ENCODE results near the gene FAM174A.
A peak's percentile ranks its signal among the peaks of the same experiment; 100 is the strongest.

FAM174A gene

DNA sequence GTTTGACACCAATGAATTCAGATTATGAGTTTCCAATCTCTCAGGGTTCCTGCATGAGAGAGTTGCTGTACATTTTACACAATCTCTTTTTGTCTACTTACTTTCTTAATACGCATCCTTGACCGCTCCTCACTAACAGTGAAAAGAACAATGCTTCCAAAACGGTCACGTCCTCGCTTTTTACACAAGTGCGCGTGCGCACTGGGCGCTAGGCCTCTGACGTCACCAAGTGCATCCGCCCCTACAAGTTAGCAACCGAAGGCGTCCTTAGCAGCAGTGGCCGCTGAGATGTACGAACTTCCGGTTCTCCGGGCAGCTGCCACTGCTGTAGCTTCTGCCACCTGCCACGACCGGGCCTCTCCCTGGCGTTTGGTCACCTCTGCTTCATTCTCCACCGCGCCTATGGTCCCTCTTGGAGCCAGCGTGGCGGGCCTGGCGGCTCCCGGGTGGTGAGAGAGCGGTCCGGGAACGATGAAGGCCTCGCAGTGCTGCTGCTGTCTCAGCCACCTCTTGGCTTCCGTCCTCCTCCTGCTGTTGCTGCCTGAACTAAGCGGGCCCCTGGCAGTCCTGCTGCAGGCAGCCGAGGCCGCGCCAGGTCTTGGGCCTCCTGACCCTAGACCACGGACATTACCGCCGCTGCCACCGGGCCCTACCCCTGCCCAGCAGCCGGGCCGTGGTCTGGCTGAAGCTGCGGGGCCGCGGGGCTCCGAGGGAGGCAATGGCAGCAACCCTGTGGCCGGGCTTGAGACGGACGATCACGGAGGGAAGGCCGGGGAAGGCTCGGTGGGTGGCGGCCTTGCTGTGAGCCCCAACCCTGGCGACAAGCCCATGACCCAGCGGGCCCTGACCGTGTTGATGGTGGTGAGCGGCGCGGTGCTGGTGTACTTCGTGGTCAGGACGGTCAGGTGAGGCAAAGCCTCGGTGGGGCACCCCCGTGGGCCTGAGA is at the start of gene FAM174A:
FAM174A (plus strand) TSS at position 315 of the 946 bp plus-strand sequence; CDS start at position 472, 157 bp downstream.
- DNase-seq = peak; percentile 91 to 92

DNA sequence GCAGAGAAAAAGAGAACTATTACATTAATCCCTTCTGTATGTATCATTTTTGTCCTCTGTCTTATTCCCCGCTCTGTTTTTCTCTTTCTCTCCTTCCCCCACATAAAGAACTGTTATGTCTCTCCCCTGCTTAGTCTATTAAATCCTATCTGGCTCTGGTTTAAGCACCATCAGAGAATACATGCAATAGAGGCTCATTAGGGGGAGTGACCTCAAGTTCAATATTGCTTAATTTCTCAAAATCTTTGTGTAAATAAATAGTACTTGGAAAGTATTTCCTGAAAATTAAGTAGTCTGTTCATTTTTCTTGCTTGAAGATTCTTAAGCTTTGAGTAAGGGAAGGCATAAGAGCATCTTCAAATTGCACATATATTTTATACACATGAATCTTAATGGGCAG is 41.2 kb upstream of the FAM174A start:
- no peak for DNase-seq

DNA sequence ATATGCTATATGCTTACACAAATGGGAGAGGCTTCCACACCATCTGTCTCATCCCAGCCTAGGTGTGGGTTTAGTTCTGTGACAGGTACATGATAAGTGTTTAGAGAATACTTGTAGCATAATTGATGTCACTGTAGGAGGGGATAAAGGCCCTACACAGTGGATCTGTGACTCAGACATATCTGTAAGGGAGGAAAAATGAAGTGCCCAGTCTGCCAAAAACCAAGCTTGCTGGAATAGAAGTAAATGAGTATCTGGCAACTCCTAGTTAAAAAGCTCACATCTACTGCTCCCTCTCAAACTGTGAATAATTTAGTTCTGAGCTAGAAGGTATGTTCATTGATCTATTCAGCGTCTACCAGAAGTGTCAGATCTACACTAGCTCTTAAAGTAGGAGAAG is 38.9 kb upstream of the FAM174A start:
- DNase-seq = no peak

DNA sequence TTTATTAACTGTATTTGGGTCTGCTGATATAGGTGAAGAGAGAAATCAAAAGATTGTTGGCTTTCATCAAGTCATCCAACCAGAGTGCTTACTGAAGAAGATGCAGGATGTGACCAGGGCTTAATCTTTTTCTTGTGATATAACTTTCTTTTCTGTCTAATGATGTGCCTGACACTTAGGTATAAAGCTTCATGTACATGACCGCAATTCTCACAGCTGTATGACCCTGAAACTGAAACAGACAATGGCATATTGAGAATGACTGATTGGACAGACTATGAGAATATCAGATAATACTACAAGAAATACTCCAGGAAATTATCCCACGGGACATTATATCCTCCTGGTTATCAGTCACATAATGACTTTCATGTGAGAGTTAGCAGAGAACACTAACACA is 32.5 kb upstream of the FAM174A start:
- no peak for DNase-seq

DNA sequence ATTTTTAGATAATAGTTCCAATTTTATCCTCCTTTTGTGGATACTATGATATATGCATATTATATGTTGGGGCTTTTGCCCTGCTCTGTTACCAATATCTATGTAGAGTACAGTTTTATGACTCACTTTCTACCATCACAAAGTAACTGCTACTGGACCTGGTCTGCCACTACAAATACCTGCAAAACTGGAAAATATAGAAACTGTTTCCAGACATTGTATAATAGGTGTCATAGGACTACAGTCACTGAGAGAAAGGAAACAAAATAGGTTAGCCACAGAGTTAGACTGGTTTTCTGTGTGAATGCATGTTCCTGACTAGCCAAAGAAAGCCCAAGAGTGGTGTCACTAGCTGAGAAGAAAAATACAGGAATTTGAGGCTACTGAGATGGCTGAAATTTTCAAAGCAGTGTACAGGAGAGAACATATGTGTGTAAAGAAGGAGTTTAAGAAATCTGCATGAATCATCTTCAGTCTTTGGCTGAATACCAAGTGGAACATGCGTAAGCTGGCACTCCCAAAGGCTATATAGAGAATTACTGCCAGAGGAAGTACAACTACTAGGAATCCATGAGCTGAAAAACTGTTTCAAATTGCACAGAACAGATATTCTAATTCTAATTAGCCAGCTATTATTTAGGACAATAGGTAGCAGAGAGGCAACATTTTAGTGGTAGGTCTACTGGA is 29.0 kb upstream of the FAM174A start:
- no peak for DNase-seq

DNA sequence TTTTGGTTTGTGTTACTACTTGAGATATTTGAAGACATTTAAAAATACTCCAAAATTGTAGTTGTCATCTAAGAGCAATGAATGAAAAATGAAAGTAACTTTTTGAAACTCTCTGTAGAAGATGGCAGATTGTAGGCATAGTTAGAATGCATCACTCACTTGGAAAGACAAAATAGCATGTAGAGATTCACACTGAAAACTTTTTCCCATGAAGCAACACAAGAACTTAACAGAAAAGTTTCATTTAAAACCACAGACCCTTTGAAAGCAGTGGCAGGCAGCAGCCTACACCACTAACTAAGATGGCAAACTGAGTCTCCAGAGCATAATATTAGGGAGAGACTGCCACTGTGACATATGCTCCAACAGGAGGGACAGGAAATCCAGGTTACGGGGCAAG is 18.9 kb upstream of the FAM174A start:
- DNase-seq = no peak

DNA sequence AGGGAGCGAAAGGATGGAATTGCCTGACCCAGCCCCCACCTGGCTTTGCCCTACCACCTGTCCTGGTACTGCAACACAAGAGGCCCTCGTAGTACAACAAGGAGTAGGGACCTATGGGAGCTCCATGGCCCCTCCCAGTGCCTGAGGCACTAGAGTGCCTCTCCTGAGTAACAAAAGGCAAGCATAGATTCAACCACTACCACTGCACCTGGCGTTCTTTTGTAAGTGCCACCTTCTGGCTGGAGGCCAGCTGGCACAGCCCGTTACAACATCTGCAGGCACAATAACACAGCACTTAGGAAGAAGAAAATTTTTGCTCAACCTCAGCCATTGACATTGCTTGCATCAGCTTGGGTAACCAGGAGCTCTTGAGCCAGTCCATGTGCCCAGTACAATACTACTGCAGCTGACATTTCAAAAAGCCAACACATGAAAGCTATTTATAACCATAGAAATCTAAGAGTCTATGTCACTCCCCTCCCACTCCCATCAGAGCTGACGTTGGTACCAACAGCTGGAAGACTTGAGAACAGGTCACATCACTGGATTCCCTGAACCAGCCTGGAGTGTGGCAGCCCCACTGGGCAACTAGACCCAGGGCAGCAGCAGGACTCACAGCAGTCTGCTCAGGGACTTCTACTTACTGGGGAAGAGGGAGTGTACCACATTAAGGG is 17.7 kb upstream of the FAM174A start:
- no peak for DNase-seq

DNA sequence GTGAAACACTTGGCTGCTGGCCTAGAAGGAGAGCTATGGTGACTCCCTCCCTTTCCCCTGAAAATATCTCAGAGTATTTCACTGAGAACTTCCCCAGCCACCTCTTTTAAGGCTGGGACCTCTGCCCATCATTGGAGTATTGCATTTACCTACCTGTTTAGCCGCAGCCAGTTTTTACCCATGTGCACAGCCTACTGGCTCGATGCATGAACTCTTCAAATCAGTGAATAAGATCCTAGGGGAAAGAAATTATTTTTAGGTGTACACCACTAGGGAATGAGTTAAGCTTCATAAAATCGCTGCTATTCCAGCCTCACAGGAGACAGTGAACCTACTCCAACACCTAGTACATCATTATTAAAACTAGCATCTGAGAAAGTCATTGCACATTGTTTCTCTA is 16.8 kb upstream of the FAM174A start:
- no peak for DNase-seq

DNA sequence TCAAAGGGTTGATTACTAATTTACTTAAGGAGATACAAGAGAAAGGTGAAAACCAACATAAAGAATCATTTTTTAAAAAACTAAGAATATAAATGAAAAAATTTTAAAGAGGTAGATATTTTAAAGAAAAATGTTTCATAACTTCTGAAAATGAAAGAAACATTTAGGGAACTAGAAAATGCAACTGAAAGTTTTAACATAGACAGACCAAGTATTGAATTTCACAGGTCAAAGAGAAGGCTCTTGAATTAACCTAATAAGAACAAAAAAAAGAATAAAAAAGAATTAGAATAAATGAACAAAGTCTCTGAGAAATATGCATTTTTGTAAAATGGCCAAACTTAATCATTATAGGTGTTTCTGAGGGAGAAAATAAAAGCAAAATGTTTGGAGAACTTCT is 16.1 kb upstream of the FAM174A start:
- no peak for DNase-seq

DNA sequence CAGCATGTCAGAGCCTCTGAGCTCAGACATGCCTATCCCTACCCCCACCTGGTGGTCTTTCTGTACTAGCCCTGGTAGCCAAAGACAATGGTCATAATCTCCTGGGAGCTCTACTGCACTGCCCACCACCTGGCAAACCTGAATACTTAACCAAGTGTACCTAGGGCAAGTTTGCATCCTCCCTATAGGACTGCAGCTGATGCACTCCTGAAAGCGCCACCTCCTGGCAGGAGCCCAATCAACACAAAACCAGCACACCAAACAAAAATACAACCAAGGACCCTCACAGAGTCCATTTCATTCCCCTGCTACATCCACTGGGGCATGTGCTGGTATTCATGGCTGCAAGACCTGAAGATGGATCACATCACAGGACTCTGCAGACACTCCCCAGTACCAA is 14.8 kb upstream of the FAM174A start:
- DNase-seq = no peak

DNA sequence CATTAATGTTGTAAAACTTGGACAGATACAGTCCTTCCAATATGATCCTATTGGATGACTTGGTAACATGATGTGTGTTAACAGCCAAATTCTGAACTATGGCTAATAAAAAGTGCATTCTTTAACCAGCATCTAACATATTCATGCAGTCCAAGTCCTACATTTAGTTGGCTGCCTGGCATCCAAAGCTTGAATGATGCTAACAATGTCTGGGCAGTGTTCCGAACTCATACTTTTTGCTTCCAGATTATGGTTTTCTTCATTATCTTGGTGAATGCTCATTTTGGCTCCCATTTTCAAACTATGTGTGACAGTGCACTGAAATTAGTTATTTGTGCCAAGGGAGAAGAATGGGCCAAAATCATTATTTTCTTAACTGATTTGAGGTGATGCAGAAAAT is 2.8 kb downstream of the FAM174A start:
- no peak for DNase-seq

DNA sequence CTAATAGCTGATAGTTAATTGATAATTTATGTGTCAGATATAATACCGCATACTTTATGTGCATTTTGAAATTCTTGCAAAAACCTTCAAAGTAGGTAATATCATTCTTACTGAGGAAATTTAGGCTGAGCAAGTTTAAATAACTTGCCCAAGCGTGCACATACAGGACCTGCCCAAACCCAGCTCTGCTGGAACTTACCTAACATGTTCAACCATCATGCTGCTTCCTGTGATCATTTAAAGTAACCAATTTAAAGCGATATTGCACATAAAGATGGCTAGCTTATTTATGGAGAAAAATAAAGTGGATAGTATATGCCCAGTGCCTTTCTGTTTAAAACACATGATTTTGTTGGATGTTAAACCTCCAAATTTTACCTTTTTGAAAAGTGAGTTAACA is 4.3 kb downstream of the FAM174A start:
- no peak for DNase-seq

DNA sequence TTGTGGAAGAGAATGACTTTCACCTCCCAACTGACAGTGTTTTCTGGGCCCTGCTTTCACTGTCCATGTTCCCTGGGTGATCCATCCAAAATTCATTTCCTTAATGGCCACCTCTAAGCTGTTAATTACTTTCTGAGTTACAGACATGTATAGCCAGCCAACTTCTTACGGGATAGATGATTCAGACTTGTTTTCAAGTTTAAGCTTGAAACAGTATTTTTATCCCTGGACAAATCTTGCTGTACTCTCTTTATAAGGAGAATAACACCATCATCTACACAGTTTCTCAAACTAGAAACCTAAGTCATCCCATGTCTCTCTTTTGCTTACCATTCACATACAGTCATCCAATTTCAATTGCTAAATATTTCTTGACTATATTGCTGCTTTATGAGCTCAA is 6.9 kb downstream of the FAM174A start:
- DNase-seq = no peak

DNA sequence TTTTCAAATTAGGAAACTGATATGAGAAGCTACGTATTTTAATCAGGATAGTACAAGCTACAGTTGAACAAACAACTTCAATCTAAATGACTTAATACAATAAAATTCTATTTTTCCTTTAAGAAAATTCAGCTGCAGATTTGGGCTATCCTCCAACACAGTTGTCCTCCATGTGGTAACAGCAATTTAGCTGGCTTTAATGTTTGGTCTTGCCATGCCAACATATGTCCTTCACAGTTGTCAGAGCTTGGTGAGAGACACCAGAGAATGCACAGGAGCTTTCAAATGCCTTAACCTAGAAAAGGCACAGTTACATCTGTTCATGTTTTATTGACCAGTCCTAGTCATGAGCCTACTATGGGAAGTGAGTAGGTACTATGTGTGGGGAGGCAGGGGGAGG is 10.8 kb downstream of the FAM174A start:
- no peak for DNase-seq

DNA sequence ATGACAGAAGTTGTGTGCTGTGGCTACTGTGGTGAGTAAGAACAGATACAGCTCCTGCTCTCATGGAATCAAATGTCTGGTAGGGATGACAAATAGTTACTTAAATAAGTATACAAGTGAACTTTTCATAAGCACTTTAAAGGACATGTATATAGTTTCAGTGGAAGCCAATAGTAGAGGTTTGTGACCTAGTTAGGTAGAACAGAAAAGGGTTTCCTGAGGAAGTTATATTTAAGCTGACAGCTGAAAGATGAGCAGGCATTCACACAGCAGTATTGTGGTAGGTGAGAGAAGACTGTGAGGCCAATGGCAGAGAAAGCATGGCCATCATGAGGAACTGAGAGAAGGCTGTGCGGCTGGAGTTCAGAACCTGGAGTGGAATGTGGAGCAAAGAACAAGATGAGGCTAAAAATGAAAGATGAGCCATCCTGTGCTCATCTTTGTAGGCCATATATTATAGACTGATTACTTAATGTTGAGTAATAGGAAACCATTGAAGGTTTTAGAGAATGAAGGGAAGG is 15.4 kb downstream of the FAM174A start:
- DNase-seq = no peak

DNA sequence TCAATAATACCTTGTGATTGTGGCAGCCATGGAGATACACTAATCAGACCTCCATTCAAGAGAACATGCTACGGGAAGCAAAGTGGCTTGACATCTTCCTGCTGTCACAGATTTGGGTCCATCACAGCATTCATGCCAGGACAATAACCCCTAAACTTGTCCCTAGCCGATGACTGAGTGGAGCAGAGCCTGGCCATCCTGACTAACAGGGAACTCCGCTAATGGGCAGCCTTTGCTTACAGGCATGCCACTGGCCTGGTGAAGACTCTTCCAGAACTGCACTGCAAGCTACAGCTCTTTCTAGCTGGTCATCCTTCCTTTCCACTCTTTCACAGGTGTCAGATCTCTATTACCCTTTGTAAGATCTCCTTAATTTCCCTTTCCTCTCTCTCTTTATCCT is 16.0 kb downstream of the FAM174A start:
- no peak for DNase-seq

DNA sequence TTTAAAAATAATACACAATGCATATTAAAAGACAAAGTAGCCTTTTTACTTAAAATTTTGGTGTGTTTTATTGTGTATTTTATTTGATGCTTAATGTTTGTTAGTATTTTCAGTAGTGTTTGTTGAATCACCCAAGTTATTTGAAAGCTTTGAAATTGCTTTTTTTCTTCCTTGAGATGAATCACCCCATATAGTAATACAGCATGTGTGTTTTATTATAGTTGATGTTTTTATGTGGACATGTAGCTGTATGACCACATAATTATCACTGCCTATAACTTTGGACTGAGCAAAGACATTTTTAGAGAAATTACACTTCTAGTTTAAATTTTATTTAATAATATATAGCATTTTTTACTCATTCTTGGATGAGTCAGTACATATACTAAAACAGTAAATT is 18.0 kb downstream of the FAM174A start:
- no peak for DNase-seq

DNA sequence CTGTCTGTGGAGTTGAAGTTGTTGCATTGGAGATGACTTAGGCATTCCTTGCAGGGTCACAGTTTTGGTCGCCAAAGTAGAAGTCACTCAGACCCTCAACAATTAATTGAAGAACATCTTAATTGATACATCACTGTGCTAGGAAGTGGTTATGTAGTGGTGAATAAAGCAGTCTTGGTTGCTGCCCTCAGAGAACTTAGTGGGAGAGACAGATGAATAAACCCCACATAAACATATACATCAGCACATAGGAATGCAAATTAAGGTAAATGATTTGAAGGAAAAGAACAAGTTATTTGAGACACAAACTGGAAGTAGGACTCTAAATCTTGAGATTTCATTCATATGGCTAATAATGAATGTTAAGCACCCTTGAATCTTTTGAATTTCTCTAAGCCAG is 25.7 kb downstream of the FAM174A start:
- DNase-seq = no peak

DNA sequence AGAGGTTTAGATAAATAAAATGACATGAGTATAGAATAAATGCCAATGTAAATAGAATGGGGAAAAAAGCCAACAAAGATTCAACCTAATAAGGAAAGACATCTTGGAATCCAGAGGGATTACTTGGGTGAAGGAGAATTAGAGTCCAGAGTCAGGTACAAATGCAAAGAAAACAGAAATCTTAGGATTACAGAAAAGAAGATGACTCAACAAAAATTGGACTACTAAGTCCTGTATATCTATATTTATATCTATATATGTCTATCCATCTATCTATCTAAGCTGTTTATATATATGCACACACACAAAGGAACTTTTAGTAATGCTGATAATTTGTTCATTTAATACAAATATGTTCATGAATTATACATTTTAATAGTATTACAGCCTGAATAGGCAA is 27.6 kb downstream of the FAM174A start:
- DNase-seq = no peak

DNA sequence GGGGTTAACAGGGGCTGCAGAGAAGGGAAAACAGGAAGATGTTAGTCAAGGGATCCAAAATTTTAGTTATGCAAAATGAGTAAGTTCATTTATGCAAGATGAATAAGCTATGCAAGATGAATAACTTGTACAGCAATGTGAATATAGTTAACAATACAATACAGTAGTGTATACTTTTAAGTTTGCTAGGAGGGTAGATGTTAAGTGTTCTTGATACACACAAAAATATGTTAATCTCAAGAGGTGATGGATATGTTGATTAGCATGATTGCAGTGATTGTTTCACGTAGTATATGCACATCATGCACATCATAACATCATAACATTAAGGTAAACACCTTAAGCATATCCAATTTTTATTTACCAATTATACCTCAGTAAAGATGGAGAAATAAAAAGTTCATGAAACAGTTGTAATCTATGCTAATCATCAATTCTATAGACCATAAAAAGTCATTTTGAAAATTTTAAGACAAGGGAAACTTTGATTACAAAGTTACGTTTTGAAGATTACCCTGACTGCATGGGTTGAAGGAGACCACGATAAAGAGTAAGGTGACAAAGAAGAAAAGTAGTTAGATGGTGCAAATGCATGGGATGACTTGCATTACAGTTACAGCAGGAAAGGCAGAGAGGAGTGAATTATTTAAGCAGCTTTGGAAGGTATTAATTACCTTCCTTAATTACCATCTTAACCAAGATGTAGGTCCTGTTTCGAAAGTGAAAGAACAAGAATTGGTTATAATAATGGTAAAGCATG is 31.4 kb downstream of the FAM174A start:
- no peak for DNase-seq

DNA sequence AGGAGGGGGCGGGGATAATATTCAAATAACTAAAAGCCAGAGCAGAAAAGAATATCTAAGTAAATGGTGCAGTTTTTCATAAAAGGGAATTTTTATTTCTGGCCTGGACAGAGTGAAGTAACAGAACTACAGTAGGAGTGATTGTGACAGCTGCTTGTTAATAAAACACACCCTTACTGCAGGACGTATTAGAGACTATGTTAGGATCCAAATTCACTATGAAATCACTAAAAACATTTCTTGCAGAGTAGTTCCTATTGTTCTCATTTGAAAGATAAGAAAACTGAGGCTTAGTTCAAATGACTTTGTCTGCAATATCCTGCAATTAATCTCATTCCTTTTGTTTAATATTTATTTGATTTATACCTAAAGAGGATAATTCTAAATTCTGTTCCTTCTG is 39.5 kb downstream of the FAM174A start:
- DNase-seq = no peak

DNA sequence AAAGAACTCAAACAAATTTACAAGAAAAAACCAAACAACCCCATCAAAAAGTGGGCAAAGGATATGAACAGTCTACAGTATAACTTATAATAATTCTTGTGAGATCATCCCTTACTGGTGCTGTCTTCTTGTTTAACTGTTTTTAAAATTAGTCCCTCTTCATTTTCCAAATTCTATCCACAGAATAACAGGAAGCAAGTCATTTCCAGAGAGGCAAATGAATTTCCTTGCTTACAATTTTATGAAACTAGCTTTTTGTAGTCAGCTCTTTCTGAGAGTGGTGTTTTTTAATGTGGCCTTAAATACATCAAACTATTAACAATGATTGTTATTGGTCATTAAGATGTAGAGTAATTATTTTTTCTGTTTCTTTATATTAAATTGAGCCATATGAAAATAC is 40.6 kb downstream of the FAM174A start:
- DNase-seq = no peak

Data from activated CD4-positive, alpha-beta T cell treated with anti-CD3 and anti-CD28 coated beads, Interleukin-2, amount 50 U/mL, for 4 hours (primary cell).